ENCODE data around the gene RNF220. TPM values are rescaled to one million over a fixed set of nuclear protein-coding genes. Genes with fewer than 3 reads are reported as not detected.

Gene RNF220
- total and polyA plus RNA-seq, 2 of the 13 experiments (the other 11 are each of a cell fraction or from before 2014, with no cell fraction given) = 48.2 to 72.1 TPM

GRCh38 chr1:44405031-44405797 lies at the start of gene RNF220 (continued):
- TF ChIP-seq ZNF574 (CRISPR knock-in tag; IDR thresholded peaks at IDR 0.05) (peak; percentile 68), ZNF687 (CRISPR knock-in tag; IDR thresholded peaks at IDR 0.05) (peak; percentile 78), SALL2 (CRISPR knock-in tag; IDR thresholded peaks at IDR 0.05) (0 out of 2 replicates have a peak, but pooled peaks have one; percentile 25), ARID3A (IDR thresholded peaks at IDR 0.05; ENCODE audit: low read depth, low read length) (no peak), ZNF512B (CRISPR knock-in tag; IDR thresholded peaks at IDR 0.05; ENCODE audit: borderline replicate concordance) (no peak), SOX6 (IDR thresholded peaks at IDR 0.05) (no peak), SOX6 (CRISPR knock-in tag; IDR thresholded peaks at IDR 0.05) (peak; percentile 62; the same call in 1 of the 2 replicates), LRRFIP1 (CRISPR knock-in tag; conservative IDR thresholded peaks at IDR 0.05) (no peak), MYC (CRISPR knock-in tag; IDR thresholded peaks at IDR 0.05; ENCODE audit: borderline replicate concordance) (no peak)
